GM20000 (cell line): ENCODE results near the gene ASB3.

Source experiments
- DNase-seq: peaks from one replicate; pipeline ENCODE4 v3.0.0; 2012; ENCODE audit warnings: low spot score
- TF ChIP-seq, protein P1 (sequence below): IDR thresholded peaks from 2 replicates; pipeline ENCODE4 v1.5.1; 2012; ENCODE audit warnings: mild to moderate bottlenecking, control low read depth; ENCODE audit errors: extremely low read depth, missing control alignments

The ASB3 gene

DNA sequence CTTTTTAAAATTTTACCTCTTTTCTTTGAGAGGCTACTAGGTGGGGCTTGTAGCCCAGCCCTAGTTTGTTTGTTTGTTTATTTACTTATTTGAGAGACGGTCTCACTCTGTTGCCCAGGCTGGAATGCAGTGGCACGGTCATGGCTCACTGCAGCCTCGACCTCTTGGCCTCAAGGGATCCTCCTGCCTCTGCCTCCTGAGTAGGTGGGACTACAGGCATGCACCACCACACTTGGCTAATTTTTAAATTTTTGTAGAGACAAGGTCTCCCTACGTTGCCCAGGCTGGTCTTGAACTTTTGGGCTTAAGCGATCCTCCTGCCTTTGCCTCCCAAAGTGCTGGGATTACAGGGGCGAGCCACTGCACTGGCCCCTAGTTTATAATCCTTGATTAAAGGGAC is 35.1 kb upstream of the ASB3 start:
- no peak for DNase-seq
- TF ChIP-seq, protein P1, sequence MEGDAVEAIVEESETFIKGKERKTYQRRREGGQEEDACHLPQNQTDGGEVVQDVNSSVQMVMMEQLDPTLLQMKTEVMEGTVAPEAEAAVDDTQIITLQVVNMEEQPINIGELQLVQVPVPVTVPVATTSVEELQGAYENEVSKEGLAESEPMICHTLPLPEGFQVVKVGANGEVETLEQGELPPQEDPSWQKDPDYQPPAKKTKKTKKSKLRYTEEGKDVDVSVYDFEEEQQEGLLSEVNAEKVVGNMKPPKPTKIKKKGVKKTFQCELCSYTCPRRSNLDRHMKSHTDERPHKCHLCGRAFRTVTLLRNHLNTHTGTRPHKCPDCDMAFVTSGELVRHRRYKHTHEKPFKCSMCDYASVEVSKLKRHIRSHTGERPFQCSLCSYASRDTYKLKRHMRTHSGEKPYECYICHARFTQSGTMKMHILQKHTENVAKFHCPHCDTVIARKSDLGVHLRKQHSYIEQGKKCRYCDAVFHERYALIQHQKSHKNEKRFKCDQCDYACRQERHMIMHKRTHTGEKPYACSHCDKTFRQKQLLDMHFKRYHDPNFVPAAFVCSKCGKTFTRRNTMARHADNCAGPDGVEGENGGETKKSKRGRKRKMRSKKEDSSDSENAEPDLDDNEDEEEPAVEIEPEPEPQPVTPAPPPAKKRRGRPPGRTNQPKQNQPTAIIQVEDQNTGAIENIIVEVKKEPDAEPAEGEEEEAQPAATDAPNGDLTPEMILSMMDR, result no peak

DNA sequence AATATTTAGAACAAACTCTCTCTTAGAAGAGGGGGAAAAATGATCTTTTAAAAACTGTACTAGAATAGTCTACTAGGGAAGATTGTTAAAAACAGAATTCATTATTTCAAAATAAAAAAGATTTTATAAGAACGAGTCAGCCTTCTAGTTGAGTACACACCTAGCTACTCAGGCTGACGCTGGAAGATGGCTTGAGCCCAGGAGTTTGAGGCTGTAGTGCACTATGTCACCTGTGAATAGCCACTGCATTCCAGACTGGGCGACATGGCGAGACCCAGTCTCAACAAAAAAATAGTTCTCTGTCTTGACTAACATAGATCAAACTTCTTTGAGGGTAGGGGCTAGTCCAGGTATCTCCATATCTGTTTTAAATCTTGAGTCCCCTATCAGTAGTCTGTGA is 34.0 kb upstream of the ASB3 start:
- no peak for DNase-seq
- TF ChIP-seq, protein P1, result no peak

DNA sequence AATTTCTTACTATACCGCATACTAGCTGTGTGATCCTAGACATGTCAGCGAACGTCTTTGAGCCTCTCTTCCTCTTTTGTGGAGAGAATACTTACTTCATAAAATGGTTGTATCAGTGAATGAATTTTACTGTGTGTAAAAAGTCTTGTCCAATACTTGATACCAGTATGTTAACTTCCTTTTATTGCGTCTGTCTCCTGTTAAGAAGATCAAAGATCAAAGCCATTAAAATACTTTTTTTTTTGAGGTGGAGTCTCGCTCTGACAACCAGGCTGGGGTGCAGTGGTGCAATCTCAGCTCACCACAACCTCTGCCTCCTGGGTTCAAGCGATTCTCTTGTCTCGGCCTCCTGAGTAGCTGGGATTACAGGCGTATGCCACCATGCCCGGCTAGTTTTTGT is 33.3 kb upstream of the ASB3 start:
- TF ChIP-seq, protein P1, result no peak
- no peak for DNase-seq

DNA sequence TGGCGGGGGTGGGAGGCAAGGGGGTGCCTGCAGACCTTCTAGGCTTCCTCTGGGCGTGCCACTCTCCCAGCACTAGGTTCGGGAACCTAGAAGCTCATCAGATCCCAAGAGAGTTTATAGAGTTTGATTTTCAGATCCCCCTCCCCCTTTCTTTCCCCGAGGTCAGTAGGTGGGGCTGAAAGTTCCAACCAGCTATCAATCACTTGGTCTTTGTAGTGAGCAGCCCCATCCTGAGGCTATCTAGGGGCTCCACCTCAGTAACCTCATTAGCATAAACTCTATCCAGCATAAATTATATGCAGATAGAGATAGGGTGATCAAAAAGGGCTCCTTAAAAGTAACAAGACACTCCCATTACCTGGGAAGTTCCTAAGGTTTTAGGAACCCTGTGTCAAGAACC is 32.9 kb upstream of the ASB3 start:
- TF ChIP-seq, protein P1, result no peak
- no peak for DNase-seq

DNA sequence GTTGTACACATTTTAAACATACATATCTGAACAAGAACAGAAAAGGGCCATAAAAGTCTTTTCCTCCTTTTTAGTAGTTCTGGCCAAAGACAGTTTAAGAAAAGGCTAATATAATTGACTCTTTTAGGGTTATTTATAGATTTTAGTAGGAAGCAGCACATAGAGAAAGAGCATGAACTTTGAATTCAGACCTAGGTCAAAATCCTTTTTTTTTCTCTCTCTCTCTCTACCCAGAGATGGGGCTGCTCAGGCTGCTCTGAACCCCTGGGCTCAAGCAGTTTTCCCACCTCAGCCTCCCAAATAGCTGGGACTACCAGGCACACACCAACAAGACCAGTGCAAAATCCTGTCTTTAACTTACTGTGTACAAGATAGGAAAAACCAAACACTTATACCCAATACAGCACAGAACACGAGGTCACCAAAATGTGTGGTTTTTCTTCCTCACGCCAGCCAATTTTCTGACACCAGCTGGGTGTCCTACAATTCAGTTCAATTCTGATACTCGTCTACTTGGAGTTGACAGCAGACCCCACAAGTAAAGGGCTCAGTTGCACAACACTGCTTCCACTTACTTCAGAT is 32.2 kb upstream of the ASB3 start:
- no peak for DNase-seq
- TF ChIP-seq, protein P1, result no peak

DNA sequence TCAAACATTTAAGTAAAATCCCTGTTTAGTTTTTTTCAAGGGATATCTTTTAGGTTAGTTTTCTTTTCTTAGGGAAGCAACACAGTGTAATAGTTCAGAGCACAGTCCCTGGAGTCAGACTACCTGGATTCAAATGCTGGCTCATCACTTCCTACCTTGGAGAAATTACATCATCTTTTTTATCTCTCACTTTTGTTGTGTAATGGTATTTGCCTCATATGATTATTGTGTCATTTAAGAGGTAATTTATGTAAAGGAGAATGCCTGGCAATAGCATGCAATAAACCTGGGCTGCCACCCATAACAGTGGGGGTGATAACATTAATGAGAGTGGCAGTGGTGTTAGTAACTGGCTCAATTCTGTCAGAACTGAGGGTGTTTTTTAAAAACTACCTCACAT is 26.4 kb upstream of the ASB3 start:
- TF ChIP-seq, protein P1, result no peak

DNA sequence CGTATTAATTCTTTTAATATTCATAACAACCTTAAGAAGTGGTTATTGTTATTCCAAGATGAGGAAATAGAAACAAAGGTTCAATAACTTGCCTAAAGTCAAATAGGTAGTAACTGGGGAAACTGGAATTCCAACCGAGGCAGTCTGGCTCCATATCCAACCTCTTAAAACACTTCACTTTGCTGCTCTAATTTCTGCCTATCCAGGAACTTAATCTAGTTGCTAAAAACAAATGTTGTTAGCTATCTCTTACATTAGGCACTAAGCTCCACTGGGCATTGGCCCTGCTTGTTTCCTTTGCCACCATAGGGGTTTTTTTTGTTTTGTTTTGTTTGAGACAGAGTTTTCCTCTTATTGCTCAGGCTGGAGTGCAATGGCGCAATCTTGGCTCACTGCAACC is 24.8 kb upstream of the ASB3 start:
- TF ChIP-seq, protein P1, result no peak
- no peak for DNase-seq

More for the DNA sequence above, 26.4 kb upstream of the ASB3 start:
- no peak for DNase-seq
